Breast epithelium (tissue), 4 donors: ENCODE measurements around the gene MYBPHL. TPM values are rescaled to one million over a fixed set of nuclear protein-coding genes. Genes with fewer than 3 reads are reported as not detected.

ENCODE experiments used
- DNase-seq, 2 donors: peaks; one replicate each; pipeline ENCODE4 v3.0.0-alpha.2; 2019; ENCODE audit warnings: low spot score in 2 of 2
- H3K27ac ChIP-seq, 2 donors: fragments of 200-600 bp; sonication (generic) in 1 of 2; one replicate each; pipeline ENCODE4 v1.5.1; 2016 to 2019; ENCODE audit warnings: mild to moderate bottlenecking in 1 of 2
- H3K27me3 ChIP-seq, 2 donors: fragments of 200-600 bp; sonication (generic) in 1 of 2; one replicate each; pipeline versions ENCODE4 v1.5.1 to v1.6.0; 2017 to 2019; ENCODE audit warnings: control low read depth in 1 of 2, mild to moderate bottlenecking in 1 of 2
- H3K36me3 ChIP-seq: fragments of 200-600 bp; one replicate; pipeline ENCODE4 v1.5.1; 2019
- H3K4me1 ChIP-seq, 2 donors: fragments of 200-600 bp; sonication (generic); one replicate each; pipeline ENCODE4 v1.5.1; 2016 to 2019; ENCODE audit warnings: control low read depth in 1 of 2
- H3K4me3 ChIP-seq, 3 donors: fragments of 200-600 bp; sonication (generic); 1 replicate in 2 of 3; 2 replicates in 1 of 3; pipeline ENCODE4 v1.5.1; 2016 to 2019; ENCODE audit warnings: mild to moderate bottlenecking in 3 of 3, moderate library complexity in 2 of 3
- H3K9me3 ChIP-seq, 2 donors: fragments of 200-600 bp; sonication (generic) in 1 of 2; one replicate each; pipeline ENCODE4 v1.5.1; 2016 to 2019; ENCODE audit warnings: control low read depth in 1 of 2
- POLR2A ChIP-seq: fragments of 450-650 bp; IDR thresholded peaks from one replicate; pipeline ENCODE4 v1.6.1; 2016; ENCODE audit warnings: antibody characterized with exemption, mild to moderate bottlenecking, moderate library complexity
- POLR2AphosphoS5 ChIP-seq, 3 donors: sonication (generic); formaldehyde crosslinking; IDR thresholded peaks; one replicate each; pipeline ENCODE4 v1.6.1; 2017; ENCODE audit warnings: antibody characterized with exemption in 3 of 3
- intact Hi-C: fragments of 100-400 bp; cut with DNase I; formaldehyde crosslinking; loops from one replicate; pipeline ENCODE4 v1.15.1; 2023; ENCODE audit warnings: low total_unique reads
- total RNA-seq, 3 donors: library from RNA; depleted of rRNA; stranded (reverse); fragments of >200 nt; gene quantifications; one replicate each; pipeline ENCODE4 v1.1.0, GENCODE V29; 2016
- TF ChIP-seq, protein P1 (sequence below), 3 donors: fragments of 450-650 bp; IDR thresholded peaks; one replicate each; pipeline ENCODE4 v1.5.1; 2016 to 2017; ENCODE audit warnings: antibody characterized with exemption in 3 of 3, mild to moderate bottlenecking in 3 of 3, moderate library complexity in 3 of 3

Gene MYBPHL
- total RNA-seq, 3 donors from 2014 or later = not detected

GRCh38 chr1:109335091-109335490 lies 28.3 kb upstream of the MYBPHL start:
- TF ChIP-seq POLR2AphosphoS5 (IDR thresholded peaks at IDR 0.05) (no peak), POLR2A (no peak)
- TF ChIP-seq, protein P1, sequence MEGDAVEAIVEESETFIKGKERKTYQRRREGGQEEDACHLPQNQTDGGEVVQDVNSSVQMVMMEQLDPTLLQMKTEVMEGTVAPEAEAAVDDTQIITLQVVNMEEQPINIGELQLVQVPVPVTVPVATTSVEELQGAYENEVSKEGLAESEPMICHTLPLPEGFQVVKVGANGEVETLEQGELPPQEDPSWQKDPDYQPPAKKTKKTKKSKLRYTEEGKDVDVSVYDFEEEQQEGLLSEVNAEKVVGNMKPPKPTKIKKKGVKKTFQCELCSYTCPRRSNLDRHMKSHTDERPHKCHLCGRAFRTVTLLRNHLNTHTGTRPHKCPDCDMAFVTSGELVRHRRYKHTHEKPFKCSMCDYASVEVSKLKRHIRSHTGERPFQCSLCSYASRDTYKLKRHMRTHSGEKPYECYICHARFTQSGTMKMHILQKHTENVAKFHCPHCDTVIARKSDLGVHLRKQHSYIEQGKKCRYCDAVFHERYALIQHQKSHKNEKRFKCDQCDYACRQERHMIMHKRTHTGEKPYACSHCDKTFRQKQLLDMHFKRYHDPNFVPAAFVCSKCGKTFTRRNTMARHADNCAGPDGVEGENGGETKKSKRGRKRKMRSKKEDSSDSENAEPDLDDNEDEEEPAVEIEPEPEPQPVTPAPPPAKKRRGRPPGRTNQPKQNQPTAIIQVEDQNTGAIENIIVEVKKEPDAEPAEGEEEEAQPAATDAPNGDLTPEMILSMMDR (IDR thresholded peaks at IDR 0.05) = no peak
- Histone ChIP-seq H3K4me3 (no peak overlapping the region), H3K27ac (no peak overlapping the region), H3K27me3 (no peaks in the 10 kb centered on the region), H3K4me1 (no peaks in the 10 kb centered on the region), H3K9me3 (peaks cover 0 to 21% of the 10 kb centered on the region in 2 donors), H3K36me3 (peaks cover 14% of the 10 kb centered on the region)
- DNase-seq = no peak
- intact Hi-C loops = no loop called here

- Histone ChIP-seq H3K4me3 (no peak overlapping the region), H3K4me1 (no peaks in the 10 kb centered on the region), H3K36me3 (peaks cover 14% of the 10 kb centered on the region), H3K9me3 (peaks cover 0 to 21% of the 10 kb centered on the region in 2 donors), H3K27me3 (no peaks in the 10 kb centered on the region), H3K27ac (no peak overlapping the region)
- intact Hi-C loops = no loop called here
- no peak for DNase-seq
- TF ChIP-seq POLR2A (no peak), POLR2AphosphoS5 (IDR thresholded peaks at IDR 0.05) (no peak)
- TF ChIP-seq, protein P1 (IDR thresholded peaks at IDR 0.05) = no peak
Measured at GRCh38 chr1:109331113-109331512, 24.3 kb upstream of the MYBPHL start.

- no peaks in the 10 kb centered on the region for H3K4me1 ChIP-seq
- H3K4me3 ChIP-seq = no peak overlapping the region
- H3K36me3 ChIP-seq = peaks cover 5% of the 10 kb centered on the region
- no peak overlapping the region for H3K27ac ChIP-seq
- H3K9me3 ChIP-seq = peaks cover 0 to 14% of the 10 kb centered on the region in 2 donors
- TF ChIP-seq, protein P1 (IDR thresholded peaks at IDR 0.05) = no peak
- TF ChIP-seq POLR2A (no peak), POLR2AphosphoS5 (IDR thresholded peaks at IDR 0.05) (no peak)
- DNase-seq = no peak
- no peaks in the 10 kb centered on the region for H3K27me3 ChIP-seq
- intact Hi-C loops = no loop called here
Measured at GRCh38 chr1:109327285-109327684, 20.5 kb upstream of the MYBPHL start.

DNA sequence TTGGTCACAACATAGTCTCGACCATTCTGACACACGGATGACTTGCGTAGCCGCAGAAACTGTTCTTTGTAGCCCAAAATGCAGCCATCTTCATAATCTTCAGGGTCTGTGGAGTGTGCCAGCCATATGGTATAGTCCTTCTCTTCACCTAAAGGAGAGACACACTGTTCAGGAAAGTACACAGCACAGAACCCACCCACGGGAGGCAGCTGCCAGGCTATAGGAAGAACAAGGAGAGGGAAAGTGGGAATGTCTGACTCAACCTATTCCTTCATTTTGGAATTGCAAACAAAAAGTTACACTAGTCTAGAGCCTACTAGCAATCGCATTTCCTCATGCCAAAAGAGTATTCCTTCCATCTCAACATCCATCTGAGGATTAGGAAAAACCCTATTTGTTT lies 16.2 kb upstream of the MYBPHL start:
- intact Hi-C loops = no loop called here
- no peak for TF ChIP-seq POLR2AphosphoS5 (IDR thresholded peaks at IDR 0.05)
- TF ChIP-seq, protein P1 (IDR thresholded peaks at IDR 0.05) = no peak
- TF ChIP-seq POLR2A = no peak

GRCh38 chr1:109319114-109319513 lies 12.3 kb upstream of the MYBPHL start:
- H3K36me3 ChIP-seq = no peaks in the 10 kb centered on the region

More for the DNA sequence above, 16.2 kb upstream of the MYBPHL start:
- no peaks in the 10 kb centered on the region for H3K27me3 ChIP-seq
- H3K4me1 ChIP-seq = no peaks in the 10 kb centered on the region
- no peaks in the 10 kb centered on the region for H3K36me3 ChIP-seq
- no peak overlapping the region for H3K4me3 ChIP-seq
- H3K9me3 ChIP-seq = no peaks in the 10 kb centered on the region
- H3K27ac ChIP-seq = no peak overlapping the region
- DNase-seq = no peak

More at GRCh38 chr1:109319114-109319513, 12.3 kb upstream of the MYBPHL start:
- Histone ChIP-seq H3K27me3 (no peaks in the 10 kb centered on the region), H3K4me3 (no peak overlapping the region), H3K27ac (no peak overlapping the region), H3K4me1 (no peaks in the 10 kb centered on the region), H3K9me3 (no peaks in the 10 kb centered on the region)
- no peak for DNase-seq
- TF ChIP-seq POLR2AphosphoS5 (IDR thresholded peaks at IDR 0.05) (no peak), POLR2A (no peak)
- TF ChIP-seq, protein P1 (IDR thresholded peaks at IDR 0.05) = no peak
- intact Hi-C loops = no loop called here
